ENCODE data around the gene NPY5R.

Gene NPY5R

DNA sequence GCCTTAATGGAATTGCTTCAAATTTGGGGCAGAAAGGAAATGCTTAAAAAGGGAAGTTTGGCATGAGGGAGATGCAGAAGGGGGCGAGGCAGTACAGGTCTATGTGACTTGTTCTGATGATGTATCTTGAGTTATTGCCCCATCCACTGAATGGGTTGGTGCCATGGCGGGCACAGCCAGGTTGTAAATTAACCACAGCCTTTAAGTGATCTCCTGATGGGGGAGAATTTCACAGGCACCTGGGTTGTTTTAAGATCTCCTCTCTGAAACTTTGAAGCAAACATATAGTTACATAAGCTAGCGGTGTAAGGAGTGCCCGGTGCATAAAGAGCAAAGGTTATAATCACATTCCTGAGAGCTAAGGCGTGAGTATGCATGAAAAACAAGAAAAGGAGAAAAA lies 37.0 kb downstream of the NPY5R start:
- no peak for DNase-seq (ENCODE audit: low spot score)
- ChIA-PET CTCF (no interaction called here), POLR2A (ENCODE audit: low non-redundant PET) (no interaction called here)
- no peak for TF ChIP-seq CTCF (conservative IDR thresholded peaks at IDR 0.05; ENCODE audit: low read depth)
- H3K27ac ChIP-seq, result no peak overlapping the region

GRCh38 chr4:163382178-163382869 lies 38.6 kb downstream of the NPY5R start:
- DNase-seq (ENCODE audit: low spot score), result no peak

DNA sequence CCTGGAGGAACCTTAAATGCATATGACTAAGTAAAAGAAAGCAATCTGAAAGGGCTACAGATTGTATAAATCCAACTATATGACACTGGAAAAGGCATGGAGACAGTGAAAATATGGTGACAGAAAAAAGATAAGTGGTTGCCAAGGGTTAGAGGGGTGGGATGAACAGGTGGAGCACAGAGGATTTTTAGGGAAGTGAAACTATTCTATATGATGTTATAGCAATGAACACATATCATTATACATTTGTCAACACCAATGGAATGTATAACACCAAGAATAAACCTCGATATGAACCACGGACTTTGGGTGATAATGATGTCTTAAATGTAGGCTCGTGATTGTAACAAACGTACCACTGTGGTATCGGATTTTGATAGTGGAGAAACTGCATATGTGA lies 40.7 kb downstream of the NPY5R start:
- CTCF ChIA-PET, result no interaction called here
- H3K27ac ChIP-seq, result no peak overlapping the region
- no peak for TF ChIP-seq CTCF (conservative IDR thresholded peaks at IDR 0.05; ENCODE audit: low read depth)
- POLR2A ChIA-PET (ENCODE audit: low non-redundant PET), result no interaction called here
- DNase-seq (ENCODE audit: low spot score), result no peak

More at GRCh38 chr4:163382178-163382869, 38.6 kb downstream of the NPY5R start:
- no peak overlapping the region for H3K27ac ChIP-seq
- TF ChIP-seq CTCF (conservative IDR thresholded peaks at IDR 0.05; ENCODE audit: low read depth), result no peak
- CTCF ChIA-PET, result no interaction called here
- POLR2A ChIA-PET (ENCODE audit: low non-redundant PET), result no interaction called here

- POLR2A ChIA-PET (ENCODE audit: low non-redundant PET), result no interaction called here
- DNase-seq (ENCODE audit: low spot score), result no peak
- TF ChIP-seq CTCF (conservative IDR thresholded peaks at IDR 0.05; ENCODE audit: low read depth), result no peak
- CTCF ChIA-PET, result no interaction called here
- no peak overlapping the region for H3K27ac ChIP-seq
Observed at GRCh38 chr4:163384926-163385325, 41.2 kb downstream of the NPY5R start.

DNA sequence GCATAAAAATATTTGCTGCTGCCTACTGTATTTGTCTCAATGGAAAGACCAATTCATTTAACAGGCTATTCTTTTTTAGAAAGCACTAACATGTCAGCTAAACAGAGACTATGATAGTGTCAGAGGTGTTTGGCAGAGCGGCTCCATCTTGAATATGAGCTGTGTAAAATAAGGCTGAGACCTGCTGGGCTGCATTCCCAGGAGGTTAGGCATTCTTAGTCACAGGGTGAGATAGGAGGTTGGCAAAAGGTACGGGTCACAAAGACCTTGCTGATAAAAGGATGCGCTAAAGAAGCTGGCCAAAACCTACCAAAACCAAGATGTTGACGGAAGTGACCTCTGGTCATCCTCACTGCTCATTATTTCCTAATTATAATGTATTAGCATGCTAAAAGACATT lies 41.8 kb downstream of the NPY5R start:
- peak; percentile 2 for DNase-seq (ENCODE audit: low spot score)
- TF ChIP-seq CTCF (conservative IDR thresholded peaks at IDR 0.05; ENCODE audit: low read depth), result no peak
- CTCF ChIA-PET, result no interaction called here
- no peak overlapping the region for H3K27ac ChIP-seq
- POLR2A ChIA-PET (ENCODE audit: low non-redundant PET), result no interaction called here

DNA sequence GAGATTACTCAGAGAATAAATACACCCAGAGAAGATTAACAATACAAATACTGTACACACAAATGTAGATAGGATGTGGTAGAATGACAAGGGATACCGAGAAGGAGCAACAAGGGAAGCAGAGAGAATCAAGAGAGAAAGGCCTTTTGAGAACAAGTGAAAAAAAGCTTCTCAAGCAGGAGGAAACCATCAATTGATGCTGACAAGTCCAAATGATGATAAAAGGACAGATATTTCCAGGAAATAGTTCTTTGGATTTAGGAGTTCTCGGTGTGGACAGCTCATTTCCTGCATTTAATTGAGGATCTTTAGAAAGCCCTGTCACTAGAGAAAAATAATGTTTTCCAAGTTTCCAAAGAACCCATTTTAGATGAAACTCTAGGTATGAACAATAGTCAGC lies 48.1 kb downstream of the NPY5R start:
- CTCF ChIA-PET, result no interaction called here
- no peak for TF ChIP-seq CTCF (conservative IDR thresholded peaks at IDR 0.05; ENCODE audit: low read depth)
- no peak overlapping the region for H3K27ac ChIP-seq
- DNase-seq (ENCODE audit: low spot score), result no peak
- POLR2A ChIA-PET (ENCODE audit: low non-redundant PET), result no interaction called here

All from RWPE1 (cell line).